GM18517 (cell line): ENCODE results near the gene HLA-C.
"Not testable (repeated sequence)": the region's sequence is repeated elsewhere in the genome, so short reads cannot be mapped to it uniquely, and the experiment has no call there.

Source experiments
- ATAC-seq: cut with Tn5 transposase; IDR thresholded peaks from one replicate; pipeline ENCODE4 v1.9.1; 2021; ENCODE audit warnings: mild to moderate bottlenecking, moderate library complexity; ENCODE audit not compliant: unreplicated experiment

Gene HLA-C

GRCh38 chr6:31270788-31271640, 878 bp downstream of the HLA-C start:
- ATAC-seq: peak; percentile 34

- no peak for ATAC-seq
Observed at GRCh38 chr6:31268836-31269235, 3.1 kb downstream of the HLA-C start.

- no peak for ATAC-seq
Observed at GRCh38 chr6:31268369-31268765, 3.5 kb downstream of the HLA-C start.

- ATAC-seq: no peak
Observed at GRCh38 chr6:31267651-31268368, 4.1 kb downstream of the HLA-C start.

GRCh38 chr6:31266567-31267360, 5.1 kb downstream of the HLA-C start:
- no peak for ATAC-seq

- no peak for ATAC-seq
Observed at GRCh38 chr6:31265926-31266325, 6.0 kb downstream of the HLA-C start.

- not testable (repeated sequence) for ATAC-seq
Observed at GRCh38 chr6:31263346-31263933, 8.5 kb downstream of the HLA-C start.

GRCh38 chr6:31259995-31260394, 11.9 kb downstream of the HLA-C start:
- ATAC-seq: not testable (repeated sequence)

GRCh38 chr6:31252625-31253024, 19.3 kb downstream of the HLA-C start:
- ATAC-seq: no peak

GRCh38 chr6:31251261-31251660, 20.6 kb downstream of the HLA-C start:
- no peak for ATAC-seq

- ATAC-seq: no peak
Observed at GRCh38 chr6:31249184-31249583, 22.7 kb downstream of the HLA-C start.

GRCh38 chr6:31247813-31248212, 24.1 kb downstream of the HLA-C start:
- no peak for ATAC-seq

GRCh38 chr6:31246051-31246521, 25.8 kb downstream of the HLA-C start:
- ATAC-seq: no peak

- no peak for ATAC-seq
Observed at GRCh38 chr6:31243508-31243907, 28.4 kb downstream of the HLA-C start.

- no peak for ATAC-seq
Observed at GRCh38 chr6:31239854-31240253, 32.0 kb downstream of the HLA-C start.

- not testable (repeated sequence) for ATAC-seq
Observed at GRCh38 chr6:31234101-31234500, 37.8 kb downstream of the HLA-C start.

- ATAC-seq: no peak
Observed at GRCh38 chr6:31228476-31228875, 43.4 kb downstream of the HLA-C start.

GRCh38 chr6:31227143-31227542, 44.7 kb downstream of the HLA-C start:
- ATAC-seq: no peak

- no peak for ATAC-seq
Observed at GRCh38 chr6:31225735-31226134, 46.2 kb downstream of the HLA-C start.

- ATAC-seq: no peak
Observed at GRCh38 chr6:31222496-31222895, 49.4 kb downstream of the HLA-C start.
